Ishikawa (cell line): ENCODE measurements around the gene ZNF423.

Source experiments
- EP300 ChIP-seq: IDR thresholded peaks from 2 replicates; pipeline ENCODE4 v1.6.1; 2012; ENCODE audit warnings: borderline replicate concordance
- TAF1 ChIP-seq: IDR thresholded peaks from 2 replicates; pipeline ENCODE4 v1.6.1; 2012; ENCODE audit warnings: low read depth, mild to moderate bottlenecking
- TEAD4 ChIP-seq: IDR thresholded peaks from 2 replicates; pipeline ENCODE4 v1.6.1; 2012
- YY1 ChIP-seq: IDR thresholded peaks from 2 replicates; pipeline ENCODE4 v1.6.1; 2012; ENCODE audit warnings: low read depth

GRCh38 chr16:49651996-49652395 is 203.9 kb downstream of the ZNF423 start:
- TF ChIP-seq TAF1 (no peak), YY1 (no peak), EP300 (no peak), TEAD4 (no peak)
